ENCODE data around the gene EPHB1.

EPHB1 gene

GRCh38 chr3:135249186-135249585 lies 454.1 kb downstream of the EPHB1 start:
- TF ChIP-seq YY1 (IDR thresholded peaks at IDR 0.05; ENCODE audit: insufficient read depth, insufficient read length) (no peak), ZNF274 (IDR thresholded peaks at IDR 0.05; ENCODE audit: low read depth, low read length) (no peak), SUZ12 (IDR thresholded peaks at IDR 0.05; ENCODE audit: extremely low read depth, insufficient read depth, insufficient read length) (no peak)
- H3K9me3 ChIP-seq (ENCODE audit: insufficient read depth, low read length) = no peaks in the 10 kb centered on the region

DNA sequence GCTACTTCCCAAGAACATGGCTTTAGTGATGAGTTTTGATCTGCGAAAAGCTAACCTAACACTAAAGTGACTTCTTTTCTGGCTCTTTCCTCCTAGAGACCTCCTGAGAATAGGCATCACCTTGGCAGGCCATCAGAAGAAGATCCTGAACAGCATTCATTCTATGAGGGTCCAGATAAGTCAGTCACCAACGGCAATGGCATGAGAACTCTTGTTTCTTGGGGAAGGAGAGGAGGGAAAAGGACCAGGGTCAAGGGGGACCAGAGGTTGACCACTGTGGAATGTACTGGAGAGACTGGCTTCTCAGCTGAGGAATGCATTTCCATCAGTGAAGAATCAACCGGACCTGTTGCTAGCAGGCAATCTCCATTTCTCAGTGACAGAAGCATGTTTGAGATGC lies 463.9 kb downstream of the EPHB1 start:
- no peak overlapping the region for H3K4me3 ChIP-seq (ENCODE audit: insufficient read length, low read depth)
- no peaks in the 10 kb centered on the region for H3K4me1 ChIP-seq (ENCODE audit: insufficient read depth, insufficient read length)
- no peaks in the 10 kb centered on the region for H3K36me3 ChIP-seq (ENCODE audit: insufficient read depth, insufficient read length, low read length)
- no peak for DNase-seq (ENCODE audit: low read depth, low spot score)
- 0 out of 2 replicates have a peak, but pooled peaks cover 6% of the 10 kb centered on the region for H3K9me3 ChIP-seq (ENCODE audit: insufficient read depth, low read length)
- TF ChIP-seq YY1 (IDR thresholded peaks at IDR 0.05; ENCODE audit: insufficient read depth, insufficient read length) (no peak), ZNF274 (IDR thresholded peaks at IDR 0.05; ENCODE audit: low read depth, low read length) (no peak), SUZ12 (IDR thresholded peaks at IDR 0.05; ENCODE audit: extremely low read depth, insufficient read depth, insufficient read length) (no peak)
- H3K27me3 ChIP-seq (ENCODE audit: insufficient read depth, insufficient read length) = no peaks in the 10 kb centered on the region
- no peak overlapping the region for H3K9ac ChIP-seq (ENCODE audit: insufficient read length, low read depth)

More at GRCh38 chr3:135249186-135249585, 454.1 kb downstream of the EPHB1 start:
- no peaks in the 10 kb centered on the region for H3K4me1 ChIP-seq (ENCODE audit: insufficient read depth, insufficient read length)
- no peak overlapping the region for H3K4me3 ChIP-seq (ENCODE audit: insufficient read length, low read depth)
- DNase-seq (ENCODE audit: low read depth, low spot score) = no peak
- H3K9ac ChIP-seq (ENCODE audit: insufficient read length, low read depth) = no peak overlapping the region
- H3K27me3 ChIP-seq (ENCODE audit: insufficient read depth, insufficient read length) = no peaks in the 10 kb centered on the region
- H3K36me3 ChIP-seq (ENCODE audit: insufficient read depth, insufficient read length, low read length) = no peaks in the 10 kb centered on the region

DNA sequence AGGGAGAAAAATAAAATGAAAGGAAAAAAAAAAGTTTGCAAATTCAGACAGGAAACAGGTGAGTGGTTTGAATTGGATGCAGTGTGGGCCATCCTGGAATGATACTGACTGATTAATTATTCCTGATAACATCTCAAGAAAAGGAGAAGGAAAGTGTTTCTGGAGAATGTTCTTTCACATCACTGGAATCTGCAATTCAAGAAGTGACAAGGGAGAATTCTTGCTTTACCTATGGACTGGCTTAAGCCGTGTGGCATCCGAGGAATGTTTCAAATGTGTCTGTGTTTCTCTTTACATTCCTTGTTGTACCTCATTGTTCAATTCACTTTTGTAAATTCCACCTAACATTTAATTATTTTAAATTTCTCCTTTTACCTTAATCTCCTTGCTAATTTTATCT lies 465.0 kb downstream of the EPHB1 start:
- H3K27me3 ChIP-seq (ENCODE audit: insufficient read depth, insufficient read length) = no peaks in the 10 kb centered on the region
- H3K9ac ChIP-seq (ENCODE audit: insufficient read length, low read depth) = no peak overlapping the region
- DNase-seq (ENCODE audit: low read depth, low spot score) = peak; percentile 42

DNA sequence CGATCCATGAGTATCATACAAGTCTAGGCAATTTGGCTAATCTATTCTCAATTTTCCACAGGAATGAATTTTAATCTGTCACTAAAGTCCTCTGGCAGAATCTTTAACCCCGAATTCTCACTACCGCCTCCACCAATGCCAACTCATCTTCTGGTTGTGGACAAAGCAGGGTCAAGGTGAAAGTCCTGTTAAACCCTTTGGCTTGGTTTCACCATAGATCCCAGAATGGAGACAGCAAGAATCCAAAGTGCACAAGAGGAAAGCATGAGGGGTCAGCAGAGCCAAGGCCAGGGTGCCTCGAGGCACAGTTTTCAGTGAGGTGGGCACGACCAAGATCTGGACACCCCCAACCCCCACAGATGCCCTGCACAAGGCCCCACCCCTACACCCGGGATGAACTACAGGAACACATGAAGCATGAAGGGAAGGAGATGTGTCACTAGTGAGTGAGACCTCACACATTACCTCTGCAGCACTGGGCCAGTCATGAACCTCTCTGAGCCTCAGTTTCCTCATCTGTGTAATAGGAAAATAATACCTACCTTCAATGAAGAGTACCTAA lies 466.2 kb downstream of the EPHB1 start:
- no peak for TF ChIP-seq YY1 (IDR thresholded peaks at IDR 0.05; ENCODE audit: insufficient read depth, insufficient read length)
- no peak for TF ChIP-seq ZNF274 (IDR thresholded peaks at IDR 0.05; ENCODE audit: low read depth, low read length)
- no peak for TF ChIP-seq SUZ12 (IDR thresholded peaks at IDR 0.05; ENCODE audit: extremely low read depth, insufficient read depth, insufficient read length)
- no peak for DNase-seq (ENCODE audit: low read depth, low spot score)
- H3K4me3 ChIP-seq (ENCODE audit: insufficient read length, low read depth) = no peak overlapping the region

More for the DNA sequence above, 465.0 kb downstream of the EPHB1 start:
- TF ChIP-seq SUZ12 (IDR thresholded peaks at IDR 0.05; ENCODE audit: extremely low read depth, insufficient read depth, insufficient read length) (no peak), YY1 (IDR thresholded peaks at IDR 0.05; ENCODE audit: insufficient read depth, insufficient read length) (no peak), ZNF274 (IDR thresholded peaks at IDR 0.05; ENCODE audit: low read depth, low read length) (no peak)
- Histone ChIP-seq H3K4me1 (ENCODE audit: insufficient read depth, insufficient read length) (no peaks in the 10 kb centered on the region), H3K36me3 (ENCODE audit: insufficient read depth, insufficient read length, low read length) (no peaks in the 10 kb centered on the region), H3K9me3 (ENCODE audit: insufficient read depth, low read length) (0 out of 2 replicates have a peak, but pooled peaks cover 6% of the 10 kb centered on the region), H3K4me3 (ENCODE audit: insufficient read length, low read depth) (no peak overlapping the region)

GRCh38 chr3:135261916-135262315 lies 466.9 kb downstream of the EPHB1 start:
- no peaks in the 10 kb centered on the region for H3K4me1 ChIP-seq (ENCODE audit: insufficient read depth, insufficient read length)
- no peak overlapping the region for H3K9ac ChIP-seq (ENCODE audit: insufficient read length, low read depth)
- no peaks in the 10 kb centered on the region for H3K27me3 ChIP-seq (ENCODE audit: insufficient read depth, insufficient read length)
- no peak overlapping the region for H3K4me3 ChIP-seq (ENCODE audit: insufficient read length, low read depth)
- DNase-seq (ENCODE audit: low read depth, low spot score) = no peak
- TF ChIP-seq SUZ12 (IDR thresholded peaks at IDR 0.05; ENCODE audit: extremely low read depth, insufficient read depth, insufficient read length) (no peak), ZNF274 (IDR thresholded peaks at IDR 0.05; ENCODE audit: low read depth, low read length) (no peak), YY1 (IDR thresholded peaks at IDR 0.05; ENCODE audit: insufficient read depth, insufficient read length) (no peak)
- 0 out of 2 replicates have a peak, but pooled peaks cover 6% of the 10 kb centered on the region for H3K9me3 ChIP-seq (ENCODE audit: insufficient read depth, low read length)
- no peaks in the 10 kb centered on the region for H3K36me3 ChIP-seq (ENCODE audit: insufficient read depth, insufficient read length, low read length)

More for the DNA sequence above, 466.2 kb downstream of the EPHB1 start:
- Histone ChIP-seq H3K27me3 (ENCODE audit: insufficient read depth, insufficient read length) (no peaks in the 10 kb centered on the region), H3K9me3 (ENCODE audit: insufficient read depth, low read length) (0 out of 2 replicates have a peak, but pooled peaks cover 6% of the 10 kb centered on the region), H3K4me1 (ENCODE audit: insufficient read depth, insufficient read length) (no peaks in the 10 kb centered on the region), H3K9ac (ENCODE audit: insufficient read length, low read depth) (no peak overlapping the region), H3K36me3 (ENCODE audit: insufficient read depth, insufficient read length, low read length) (no peaks in the 10 kb centered on the region)

DNA sequence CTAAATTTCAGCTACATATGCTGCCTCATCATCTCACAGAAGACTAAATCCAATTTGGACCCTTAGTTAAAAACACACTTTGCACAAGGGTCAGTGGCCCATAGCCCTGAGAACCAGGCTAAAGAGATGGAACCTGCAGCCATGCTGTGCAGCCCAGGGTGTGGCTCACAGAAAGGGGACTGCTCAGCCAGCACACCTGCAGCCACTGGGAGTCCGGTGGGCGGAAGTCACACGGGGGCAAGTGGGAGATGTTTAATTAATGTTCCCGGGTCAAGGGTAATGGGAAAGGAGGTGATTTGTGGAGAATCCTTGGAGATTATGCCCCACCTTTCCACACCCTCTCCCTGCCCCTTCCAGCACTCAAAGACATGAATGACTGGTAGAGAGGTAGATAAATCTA lies 467.4 kb downstream of the EPHB1 start:
- no peak overlapping the region for H3K9ac ChIP-seq (ENCODE audit: insufficient read length, low read depth)
- H3K4me3 ChIP-seq (ENCODE audit: insufficient read length, low read depth) = no peak overlapping the region
- no peaks in the 10 kb centered on the region for H3K4me1 ChIP-seq (ENCODE audit: insufficient read depth, insufficient read length)
- no peak for DNase-seq (ENCODE audit: low read depth, low spot score)
- H3K9me3 ChIP-seq (ENCODE audit: insufficient read depth, low read length) = 0 out of 2 replicates have a peak, but pooled peaks cover 6% of the 10 kb centered on the region
- no peaks in the 10 kb centered on the region for H3K36me3 ChIP-seq (ENCODE audit: insufficient read depth, insufficient read length, low read length)
- TF ChIP-seq SUZ12 (IDR thresholded peaks at IDR 0.05; ENCODE audit: extremely low read depth, insufficient read depth, insufficient read length) = no peak
- no peak for TF ChIP-seq ZNF274 (IDR thresholded peaks at IDR 0.05; ENCODE audit: low read depth, low read length)
- TF ChIP-seq YY1 (IDR thresholded peaks at IDR 0.05; ENCODE audit: insufficient read depth, insufficient read length) = no peak
- H3K27me3 ChIP-seq (ENCODE audit: insufficient read depth, insufficient read length) = no peaks in the 10 kb centered on the region

DNA sequence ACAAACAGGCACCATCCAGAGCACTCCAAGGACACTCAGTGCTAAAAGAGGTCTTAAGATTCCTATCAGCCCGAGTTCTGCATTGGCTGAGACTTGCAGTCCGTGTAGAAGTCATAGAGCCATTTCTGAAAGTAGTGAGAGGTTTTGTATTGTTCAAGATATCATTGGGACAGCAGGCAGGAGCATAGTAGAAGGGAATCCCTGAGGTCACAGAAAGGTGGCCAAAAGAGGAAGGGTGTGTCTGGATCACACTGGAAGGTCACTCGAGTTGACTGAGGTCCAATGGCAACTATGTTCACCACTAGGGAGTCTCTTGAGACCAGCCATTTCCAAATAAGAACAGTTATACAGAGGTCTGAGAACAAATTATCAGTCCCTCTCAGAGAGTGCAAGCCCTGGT lies 468.3 kb downstream of the EPHB1 start:
- H3K9me3 ChIP-seq (ENCODE audit: insufficient read depth, low read length) = 0 out of 2 replicates have a peak, but pooled peaks cover 4% of the 10 kb centered on the region
- no peak overlapping the region for H3K9ac ChIP-seq (ENCODE audit: insufficient read length, low read depth)
- DNase-seq (ENCODE audit: low read depth, low spot score) = no peak
- no peaks in the 10 kb centered on the region for H3K27me3 ChIP-seq (ENCODE audit: insufficient read depth, insufficient read length)
- H3K4me3 ChIP-seq (ENCODE audit: insufficient read length, low read depth) = no peak overlapping the region
- no peak for TF ChIP-seq YY1 (IDR thresholded peaks at IDR 0.05; ENCODE audit: insufficient read depth, insufficient read length)
- no peak for TF ChIP-seq ZNF274 (IDR thresholded peaks at IDR 0.05; ENCODE audit: low read depth, low read length)
- no peak for TF ChIP-seq SUZ12 (IDR thresholded peaks at IDR 0.05; ENCODE audit: extremely low read depth, insufficient read depth, insufficient read length)
- no peaks in the 10 kb centered on the region for H3K4me1 ChIP-seq (ENCODE audit: insufficient read depth, insufficient read length)
- H3K36me3 ChIP-seq (ENCODE audit: insufficient read depth, insufficient read length, low read length) = no peaks in the 10 kb centered on the region

Measured in NT2/D1 (cell line).